Measurements from ENCODE around the gene PLXNB3. TPM values are rescaled to one million over a fixed set of nuclear protein-coding genes. Genes with fewer than 3 reads are reported as not detected.
"Not testable (repeated sequence)": the region's sequence is repeated elsewhere in the genome, so short reads cannot be mapped to it uniquely, and the experiment has no call there.

PLXNB3 gene
- total and polyA plus RNA-seq, 12 donors: 1.1 to 119 (median 41.4) TPM

GRCh38 chrX:153739754-153740486, 24.1 kb upstream of the PLXNB3 start:
- intact Hi-C loops (cut with DNase I): no loop called here
- peaks cover 0 to 5% of the 10 kb centered on the region in 2 donors for H3K4me1 ChIP-seq (replicated peaks in 1 of 2)
- H3K27me3 ChIP-seq: no peaks in the 10 kb centered on the region
- TF ChIP-seq POLR2A (IDR thresholded peaks at IDR 0.05) (no peak), CTCF (IDR thresholded peaks at IDR 0.05) (no peak)
- WGBS, 4 donors: 87 to 97% (median 93%) methylated on average over 7 to 29 of the region's 29 CpGs
- no peak overlapping the region for H3K4me3 ChIP-seq
- no peaks in the 10 kb centered on the region for H3K9me3 ChIP-seq (replicated peaks in 1 of 3)
- no peak for DNase-seq
- H3K36me3 ChIP-seq (replicated peaks in 1 of 2): no peaks in the 10 kb centered on the region
- no peak overlapping the region for H3K27ac ChIP-seq

- TF ChIP-seq POLR2A (IDR thresholded peaks at IDR 0.05) (no peak), CTCF (IDR thresholded peaks at IDR 0.05) (no peak)
- WGBS, 4 donors: 89 to 92% (median 90%) methylated on average over 6 to 16 of the region's 16 CpGs
- H3K4me3 ChIP-seq: no peak overlapping the region
- H3K27ac ChIP-seq: no peak overlapping the region
- no peaks in the 10 kb centered on the region for H3K36me3 ChIP-seq (replicated peaks in 1 of 2)
- no peaks in the 10 kb centered on the region for H3K27me3 ChIP-seq
- DNase-seq: no peak
- H3K9me3 ChIP-seq (replicated peaks in 1 of 3): no peaks in the 10 kb centered on the region
- intact Hi-C loops (cut with DNase I): no loop called here
- H3K4me1 ChIP-seq (replicated peaks in 1 of 2): peaks cover 0 to 5% of the 10 kb centered on the region in 2 donors
These were observed 23.3 kb upstream of the PLXNB3 start for GRCh38 chrX:153740631-153741222.

GRCh38 chrX:153741446-153741845, 22.6 kb upstream of the PLXNB3 start:
- Histone ChIP-seq H3K4me1 (replicated peaks in 1 of 2) (peaks cover 0 to 5% of the 10 kb centered on the region in 2 donors), H3K27ac (no peak overlapping the region), H3K4me3 (no peak overlapping the region), H3K36me3 (replicated peaks in 1 of 2) (no peaks in the 10 kb centered on the region), H3K27me3 (no peaks in the 10 kb centered on the region), H3K9me3 (replicated peaks in 1 of 3) (no peaks in the 10 kb centered on the region)
- TF ChIP-seq CTCF (IDR thresholded peaks at IDR 0.05): no peak
- no peak for TF ChIP-seq POLR2A (IDR thresholded peaks at IDR 0.05)
- WGBS, 4 donors: 35 to 75% (median 72%) methylated on average over 2 to 14 of the region's 14 CpGs
- intact Hi-C loops (cut with DNase I): no loop called here
- DNase-seq: no peak

- H3K4me3 ChIP-seq; H3K4me1 ChIP-seq (replicated peaks in 1 of 2); intact Hi-C loops (cut with DNase I); H3K36me3 ChIP-seq (replicated peaks in 1 of 2); H3K27me3 ChIP-seq; H3K9me3 ChIP-seq (replicated peaks in 1 of 3): not testable (repeated sequence)
- WGBS, 4 donors: 80 to 95% (median 89%) methylated on average over 2 to 14 of the region's 14 CpGs
- peak in 1 of 7 donors; percentile 12 for DNase-seq
- peak overlapping the region in 2 of 5 donors; percentile 79 to 89 for H3K27ac ChIP-seq
These were observed 21.9 kb upstream of the PLXNB3 start for GRCh38 chrX:153742111-153742510.

GRCh38 chrX:153742796-153743467, 21.1 kb upstream of the PLXNB3 start:
- H3K36me3 ChIP-seq (replicated peaks in 1 of 2); H3K4me3 ChIP-seq; intact Hi-C loops (cut with DNase I); H3K9me3 ChIP-seq (replicated peaks in 1 of 3); H3K27me3 ChIP-seq; H3K4me1 ChIP-seq (replicated peaks in 1 of 2): not testable (repeated sequence)
- peak overlapping the region; percentile 25 to 89 (median 70) for H3K27ac ChIP-seq
- DNase-seq: peak in 4 of 7 donors; percentile 44 to 62 (median 49)
- 33 to 65% (median 60%) methylated on average over 7 to 29 of the region's 32 CpGs for WGBS, 4 donors

All from adrenal gland (tissue), 12 donors.